Lower lobe of right lung (tissue), 2 donors: Measurements from ENCODE around the gene HOXD9. TPM values are rescaled to one million over a fixed set of nuclear protein-coding genes. Genes with fewer than 3 reads are reported as not detected.

Experiments used
- ATAC-seq, 2 donors: fragments of 200-7000 bp; cut with Tn5 transposase; one replicate each; pipeline ENCODE4 v1.9.1; 2020 to 2022; ENCODE audit warnings: mild to moderate bottlenecking in 2 of 2, moderate library complexity in 2 of 2
- DNase-seq: peaks from one replicate; pipeline ENCODE4 v3.0.0-alpha.2; 2020
- H3K27ac ChIP-seq: fragments of 200-600 bp; one replicate; pipeline ENCODE4 v1.8.0; 2022
- H3K27me3 ChIP-seq: fragments of 200-600 bp; one replicate; pipeline ENCODE4 v1.8.0; 2022; ENCODE audit warnings: low read depth
- H3K36me3 ChIP-seq: fragments of 200-600 bp; one replicate; pipeline ENCODE4 v1.8.0; 2022; ENCODE audit warnings: mild to moderate bottlenecking
- H3K4me1 ChIP-seq: fragments of 200-600 bp; one replicate; pipeline ENCODE4 v1.8.0; 2022
- H3K4me3 ChIP-seq: fragments of 200-600 bp; one replicate; pipeline ENCODE4 v1.8.0; 2022; ENCODE audit warnings: mild to moderate bottlenecking
- H3K9me3 ChIP-seq: fragments of 200-600 bp; one replicate; pipeline ENCODE4 v1.8.0; 2022
- intact Hi-C: fragments of 100-400 bp; cut with DNase I; formaldehyde crosslinking; loops from one replicate; pipeline ENCODE4 v1.11.0; 2022
- total RNA-seq: library from RNA; stranded (reverse); fragmentation: NEBNext Ultra II Directional; extraction: Animal tissue kit (Norgen Biotek cat#: 25700); gene quantifications from one replicate; pipeline ENCODE4 v1.2.1, GENCODE V29; 2021
- TF ChIP-seq, protein P1 (sequence below): fragments of 200-600 bp; IDR thresholded peaks from one replicate; pipeline ENCODE4 v1.8.0; 2022; ENCODE audit warnings: antibody characterized with exemption, mild to moderate bottlenecking
- donor health status: DM: no; HTN: yes; CAD: no; lungs with severe emphysema.

The HOXD9 gene
- total RNA-seq, 1 donor from 2014 or later, result 0.86 TPM

DNA sequence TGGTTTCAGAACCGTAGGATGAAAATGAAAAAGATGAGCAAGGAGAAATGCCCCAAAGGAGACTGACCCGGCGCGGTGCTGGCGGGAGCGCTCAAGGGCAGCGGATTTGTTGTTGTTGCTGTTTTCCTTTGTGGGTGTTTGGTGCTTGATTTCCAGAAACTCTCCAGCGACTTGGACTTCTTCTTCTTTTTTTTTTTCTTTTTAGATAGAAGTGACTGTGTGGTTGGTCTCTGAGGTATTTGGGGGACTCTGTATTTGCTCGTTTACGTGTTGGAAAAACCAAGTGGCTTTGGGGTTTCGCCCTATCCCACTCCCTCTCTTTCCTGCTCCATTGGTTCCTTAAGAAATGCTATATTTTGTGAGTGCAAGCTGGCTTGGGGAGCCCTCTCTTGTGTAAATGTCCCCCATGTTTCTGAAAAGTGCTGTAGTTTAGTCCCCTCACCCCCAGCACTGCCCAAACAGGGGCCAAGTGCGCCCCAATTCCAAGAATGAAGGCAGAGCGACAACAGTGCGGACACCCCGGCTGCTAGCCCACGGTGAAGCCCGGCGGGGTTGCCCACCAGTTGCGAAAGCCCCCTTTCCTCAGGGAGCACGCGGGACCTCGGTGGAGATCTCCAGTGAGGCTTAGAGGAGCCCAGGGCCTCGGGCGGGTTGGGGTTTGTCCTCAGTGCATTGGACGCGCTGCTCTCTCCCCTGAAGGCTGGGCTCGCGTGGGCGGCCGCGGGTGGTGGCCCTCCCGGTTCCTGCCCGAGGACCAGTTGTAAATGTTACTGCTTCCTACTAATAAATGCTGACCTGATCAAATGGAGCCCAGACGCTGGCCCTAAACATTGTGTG, 1.8 kb downstream of the HOXD9 start:
- intact Hi-C loops, result no loop called here
- no peak for ATAC-seq
- Histone ChIP-seq H3K9me3 (no peaks in the 10 kb centered on the region), H3K4me1 (peaks cover 22% of the 10 kb centered on the region), H3K27ac (no peak overlapping the region), H3K36me3 (no peaks in the 10 kb centered on the region), H3K27me3 (peaks cover 98% of the 10 kb centered on the region), H3K4me3 (no peak overlapping the region)
- TF ChIP-seq, protein P1, sequence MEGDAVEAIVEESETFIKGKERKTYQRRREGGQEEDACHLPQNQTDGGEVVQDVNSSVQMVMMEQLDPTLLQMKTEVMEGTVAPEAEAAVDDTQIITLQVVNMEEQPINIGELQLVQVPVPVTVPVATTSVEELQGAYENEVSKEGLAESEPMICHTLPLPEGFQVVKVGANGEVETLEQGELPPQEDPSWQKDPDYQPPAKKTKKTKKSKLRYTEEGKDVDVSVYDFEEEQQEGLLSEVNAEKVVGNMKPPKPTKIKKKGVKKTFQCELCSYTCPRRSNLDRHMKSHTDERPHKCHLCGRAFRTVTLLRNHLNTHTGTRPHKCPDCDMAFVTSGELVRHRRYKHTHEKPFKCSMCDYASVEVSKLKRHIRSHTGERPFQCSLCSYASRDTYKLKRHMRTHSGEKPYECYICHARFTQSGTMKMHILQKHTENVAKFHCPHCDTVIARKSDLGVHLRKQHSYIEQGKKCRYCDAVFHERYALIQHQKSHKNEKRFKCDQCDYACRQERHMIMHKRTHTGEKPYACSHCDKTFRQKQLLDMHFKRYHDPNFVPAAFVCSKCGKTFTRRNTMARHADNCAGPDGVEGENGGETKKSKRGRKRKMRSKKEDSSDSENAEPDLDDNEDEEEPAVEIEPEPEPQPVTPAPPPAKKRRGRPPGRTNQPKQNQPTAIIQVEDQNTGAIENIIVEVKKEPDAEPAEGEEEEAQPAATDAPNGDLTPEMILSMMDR, result no peak
- no peak for DNase-seq

DNA sequence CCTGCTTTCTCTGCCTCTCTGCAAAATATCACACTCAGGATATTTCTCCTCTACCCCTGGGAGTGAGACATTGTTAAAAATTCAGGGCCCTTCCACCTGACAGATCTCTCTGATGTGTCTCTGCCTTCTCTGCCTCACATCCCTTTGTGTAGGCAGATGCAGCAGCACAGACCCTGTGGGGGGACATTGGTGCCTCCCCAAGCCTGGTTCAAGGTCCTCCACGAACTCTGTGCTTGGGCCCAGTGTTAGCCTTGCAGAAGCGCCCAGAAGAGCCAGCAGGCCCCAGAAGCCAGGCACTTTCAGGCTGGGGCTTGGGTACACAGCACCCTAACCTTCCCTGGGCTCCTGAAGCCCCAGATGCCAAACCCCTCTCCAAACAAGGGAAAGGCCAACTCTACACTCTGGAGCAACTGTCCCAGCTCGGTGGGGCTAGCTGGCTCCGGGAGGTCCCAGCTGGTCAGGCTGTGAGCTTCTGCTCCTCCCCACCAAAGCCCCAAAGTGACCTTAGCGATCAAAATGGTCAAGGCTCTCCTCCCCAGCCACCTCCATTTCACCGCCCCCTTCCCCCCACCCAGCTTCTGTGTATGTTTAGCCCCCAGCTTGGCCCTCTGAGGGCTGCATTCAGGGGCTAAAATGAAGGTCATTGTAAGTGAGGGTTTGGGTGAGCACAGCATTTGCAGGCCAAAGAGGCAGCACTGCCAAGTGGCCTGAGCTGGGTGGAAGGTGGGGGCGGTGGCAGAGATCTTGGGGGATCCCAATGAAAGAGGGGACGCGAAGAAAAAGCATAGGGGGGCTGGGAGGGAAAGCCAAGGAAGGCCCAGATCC, 2.6 kb downstream of the HOXD9 start:
- ATAC-seq, result no peak
- H3K4me1 ChIP-seq, result peaks cover 26% of the 10 kb centered on the region

DNA sequence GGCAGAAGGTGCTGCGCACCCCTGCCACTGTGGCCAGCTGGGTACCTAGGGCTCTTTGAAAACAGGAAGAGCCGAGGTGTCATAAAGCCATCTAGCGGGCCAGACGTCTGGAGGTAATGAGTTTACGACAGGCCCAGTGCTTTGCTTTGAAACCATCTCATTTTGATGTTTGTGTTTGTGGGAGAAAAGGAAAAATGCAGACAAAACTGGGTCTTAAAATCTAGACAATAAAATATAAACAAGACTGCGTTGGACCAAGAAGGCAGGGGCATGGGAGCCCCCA, 3.2 kb downstream of the HOXD9 start:
- Histone ChIP-seq H3K36me3 (no peaks in the 10 kb centered on the region), H3K4me1 (peaks cover 26% of the 10 kb centered on the region), H3K9me3 (no peaks in the 10 kb centered on the region), H3K4me3 (no peak overlapping the region), H3K27ac (no peak overlapping the region), H3K27me3 (peaks cover 96% of the 10 kb centered on the region)
- TF ChIP-seq, protein P1, result no peak
- intact Hi-C loops, result loop anchor here (5.0 kb wide), 2 partner anchors 512 to 527 kb away; no protein-coding TSS in a partner anchor
- DNase-seq, result no peak
- no peak for ATAC-seq

More for the DNA sequence above, 2.6 kb downstream of the HOXD9 start:
- no peak for DNase-seq
- no peak overlapping the region for H3K4me3 ChIP-seq
- H3K9me3 ChIP-seq, result no peaks in the 10 kb centered on the region
- H3K27ac ChIP-seq, result no peak overlapping the region
- peaks cover 96% of the 10 kb centered on the region for H3K27me3 ChIP-seq
- intact Hi-C loops, result loop anchor here (5.0 kb wide), 2 partner anchors 512 to 527 kb away; no protein-coding TSS in a partner anchor
- TF ChIP-seq, protein P1, result no peak
- H3K36me3 ChIP-seq, result no peaks in the 10 kb centered on the region

DNA sequence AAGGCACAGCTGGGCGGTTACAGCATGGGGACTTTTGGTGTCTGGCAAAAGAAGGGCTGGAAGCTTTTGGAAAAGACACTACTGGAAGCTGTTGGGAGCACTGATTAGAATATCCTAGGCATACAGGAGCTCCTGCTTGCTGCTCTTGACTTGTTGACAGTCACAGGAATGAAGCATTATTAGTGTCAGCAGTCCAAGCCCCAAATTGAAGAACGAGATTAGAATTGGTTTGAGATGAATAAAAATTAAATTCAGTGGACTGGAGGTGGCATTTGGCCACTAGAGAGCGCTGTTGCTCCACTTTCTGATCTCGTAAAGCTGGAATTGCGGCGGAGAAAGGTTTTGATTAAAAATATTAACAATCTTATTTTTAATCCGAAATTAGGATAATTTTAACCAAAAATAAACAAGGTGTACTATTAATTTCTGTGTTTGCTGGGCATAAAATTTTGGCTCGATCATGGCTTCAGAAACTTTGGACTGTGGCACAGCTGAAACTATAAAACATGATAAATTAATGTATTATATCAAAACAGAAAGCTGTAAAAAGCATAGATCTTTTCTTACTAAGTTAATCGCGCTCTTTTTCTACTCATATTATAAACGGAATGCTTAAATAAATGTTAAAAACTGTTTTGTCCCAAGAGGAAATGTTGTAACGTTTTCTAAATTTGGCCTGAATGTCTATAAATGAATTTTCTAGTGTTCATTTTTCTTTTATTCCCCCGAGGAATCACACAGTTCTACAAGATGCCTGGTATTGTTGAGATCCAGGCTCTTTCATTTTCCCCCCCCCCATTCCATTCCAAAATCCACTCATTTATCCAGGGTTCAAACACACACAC, 4.6 kb downstream of the HOXD9 start:
- TF ChIP-seq, protein P1, result peak; percentile 91
- Histone ChIP-seq H3K36me3 (no peaks in the 10 kb centered on the region), H3K4me1 (peaks cover 29% of the 10 kb centered on the region), H3K9me3 (no peaks in the 10 kb centered on the region), H3K4me3 (no peak overlapping the region), H3K27ac (no peak overlapping the region), H3K27me3 (peaks cover 96% of the 10 kb centered on the region)
- intact Hi-C loops, result loop anchor here (5.0 kb wide), 2 partner anchors 510 to 525 kb away; no protein-coding TSS in a partner anchor
- no peak for ATAC-seq
- DNase-seq, result no peak

DNA sequence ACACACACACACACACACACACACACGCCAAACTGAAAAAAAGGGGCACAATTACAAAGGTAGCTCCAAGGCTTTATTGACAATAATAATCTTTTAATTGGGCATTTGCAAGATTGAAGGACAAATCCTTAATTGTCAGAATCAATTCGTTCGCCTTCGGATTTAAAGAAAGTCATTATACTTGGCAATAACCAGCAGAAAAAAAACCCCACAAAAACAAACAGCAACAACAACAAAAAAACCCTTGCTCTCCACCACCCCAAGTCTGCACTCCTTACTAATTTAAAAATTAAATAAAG, 5.2 kb downstream of the HOXD9 start:
- H3K27ac ChIP-seq, result no peak overlapping the region

More for the DNA sequence above, 5.2 kb downstream of the HOXD9 start:
- intact Hi-C loops, result loop anchor here (5.0 kb wide), 2 partner anchors 510 to 525 kb away; no protein-coding TSS in a partner anchor
- TF ChIP-seq, protein P1, result no peak
- H3K36me3 ChIP-seq, result no peaks in the 10 kb centered on the region
- peaks cover 96% of the 10 kb centered on the region for H3K27me3 ChIP-seq
- no peak overlapping the region for H3K4me3 ChIP-seq
- no peaks in the 10 kb centered on the region for H3K9me3 ChIP-seq
- ATAC-seq (no peak), DNase-seq (no peak)
- peaks cover 29% of the 10 kb centered on the region for H3K4me1 ChIP-seq
